ENCODE data around the gene IGFBP3. TPM values are rescaled to one million over a fixed set of nuclear protein-coding genes. Genes with fewer than 3 reads are reported as not detected.

The IGFBP3 gene
- total RNA-seq, 1 experiment from 2014 or later: 237 TPM

DNA sequence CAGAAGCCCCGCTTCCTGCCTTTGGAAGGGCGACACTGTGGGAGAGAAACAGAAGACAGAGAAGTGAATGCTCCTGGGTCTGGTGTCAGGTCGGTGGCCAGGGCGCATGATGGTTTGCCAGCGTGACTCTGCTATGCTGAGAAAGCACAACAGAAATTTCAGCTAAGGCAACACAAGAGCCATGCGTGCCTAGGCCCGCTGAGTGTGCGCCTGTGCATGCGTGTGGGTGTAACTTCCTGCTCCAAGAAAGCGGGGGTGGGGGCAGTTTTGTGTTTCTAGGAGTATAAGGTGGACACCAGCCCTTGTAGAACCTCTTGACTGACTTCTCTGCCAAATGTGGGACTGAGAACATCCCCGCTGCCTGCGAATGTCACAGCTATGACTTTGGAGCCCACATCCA, 6.2 kb downstream of the IGFBP3 start:
- CTCF ChIA-PET: no interaction called here
- H3K9me3 ChIP-seq (ENCODE audit: insufficient read depth, low read depth): no peaks in the 10 kb centered on the region
- H3K4me3 ChIP-seq: no peak overlapping the region
- peaks cover 33% of the 10 kb centered on the region for H3F3A ChIP-seq (ENCODE audit: insufficient read depth, low read depth)
- TF ChIP-seq EZH2 (IDR thresholded peaks at IDR 0.05; ENCODE audit: low read depth): no peak
- TF ChIP-seq, protein P1, sequence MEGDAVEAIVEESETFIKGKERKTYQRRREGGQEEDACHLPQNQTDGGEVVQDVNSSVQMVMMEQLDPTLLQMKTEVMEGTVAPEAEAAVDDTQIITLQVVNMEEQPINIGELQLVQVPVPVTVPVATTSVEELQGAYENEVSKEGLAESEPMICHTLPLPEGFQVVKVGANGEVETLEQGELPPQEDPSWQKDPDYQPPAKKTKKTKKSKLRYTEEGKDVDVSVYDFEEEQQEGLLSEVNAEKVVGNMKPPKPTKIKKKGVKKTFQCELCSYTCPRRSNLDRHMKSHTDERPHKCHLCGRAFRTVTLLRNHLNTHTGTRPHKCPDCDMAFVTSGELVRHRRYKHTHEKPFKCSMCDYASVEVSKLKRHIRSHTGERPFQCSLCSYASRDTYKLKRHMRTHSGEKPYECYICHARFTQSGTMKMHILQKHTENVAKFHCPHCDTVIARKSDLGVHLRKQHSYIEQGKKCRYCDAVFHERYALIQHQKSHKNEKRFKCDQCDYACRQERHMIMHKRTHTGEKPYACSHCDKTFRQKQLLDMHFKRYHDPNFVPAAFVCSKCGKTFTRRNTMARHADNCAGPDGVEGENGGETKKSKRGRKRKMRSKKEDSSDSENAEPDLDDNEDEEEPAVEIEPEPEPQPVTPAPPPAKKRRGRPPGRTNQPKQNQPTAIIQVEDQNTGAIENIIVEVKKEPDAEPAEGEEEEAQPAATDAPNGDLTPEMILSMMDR (conservative IDR thresholded peaks at IDR 0.05): no peak
- no peak for DNase-seq
- POLR2A ChIA-PET (ENCODE audit: unreplicated experiment): interaction anchor here (0.6 kb wide), 1 partner anchor 785 kb away, joined by 5 read pairs; no protein-coding TSS in a partner anchor
- intact Hi-C loops (cut with micrococcal nuclease; ENCODE audit: unreplicated experiment): no loop called here
- no TSS peak for BruUV-seq (replicated peaks)
- H3K79me2 ChIP-seq (ENCODE audit: low read depth): peaks cover 22% of the 10 kb centered on the region
- H3K4me1 ChIP-seq (replicated peaks; ENCODE audit: insufficient read depth): peaks cover 21% of the 10 kb centered on the region
- H3K9me2 ChIP-seq (ENCODE audit: insufficient read depth): no peaks in the 10 kb centered on the region
- no peak overlapping the region for H2AFZ ChIP-seq
- peaks cover 17% of the 10 kb centered on the region; the same call in 1 of the 2 replicates for H3K36me3 ChIP-seq (ENCODE audit: low read depth)
- H3K27ac ChIP-seq: no peak overlapping the region
- H4K20me1 ChIP-seq (ENCODE audit: insufficient read depth): no peaks in the 10 kb centered on the region; the same call in 1 of the 2 replicates
- no peaks in the 10 kb centered on the region for H3K27me3 ChIP-seq (ENCODE audit: insufficient read depth, low read depth)
- no peak overlapping the region for H3K4me2 ChIP-seq

DNA sequence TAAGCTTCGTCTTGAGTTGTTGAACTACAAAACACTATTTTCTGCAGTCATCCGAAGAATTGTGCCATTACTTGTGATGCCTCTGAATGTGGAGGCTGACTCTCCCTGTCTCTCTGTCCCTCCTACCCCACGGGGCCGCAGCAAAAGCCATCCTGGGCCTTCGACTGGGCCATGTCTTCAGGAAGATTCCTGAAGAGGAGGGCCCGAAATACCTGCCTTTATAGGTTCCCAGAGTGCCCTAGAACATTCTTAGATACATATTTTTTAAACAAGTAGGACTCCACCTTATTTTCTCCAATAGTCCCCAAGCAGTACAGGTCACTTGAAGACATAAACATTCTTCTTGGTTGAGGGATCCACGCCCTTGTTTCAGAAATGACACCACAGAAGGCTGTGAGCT, 8.1 kb downstream of the IGFBP3 start:
- Histone ChIP-seq H3K4me2 (no peak overlapping the region), H3F3A (ENCODE audit: insufficient read depth, low read depth) (peaks cover 25% of the 10 kb centered on the region), H3K4me3 (no peak overlapping the region), H3K4me1 (replicated peaks; ENCODE audit: insufficient read depth) (peaks cover 3% of the 10 kb centered on the region), H3K9me3 (ENCODE audit: insufficient read depth, low read depth) (no peaks in the 10 kb centered on the region), H3K36me3 (ENCODE audit: low read depth) (peaks cover 17% of the 10 kb centered on the region; the same call in 1 of the 2 replicates), H3K79me2 (ENCODE audit: low read depth) (peaks cover 3% of the 10 kb centered on the region), H4K20me1 (ENCODE audit: insufficient read depth) (no peaks in the 10 kb centered on the region), H3K9me2 (ENCODE audit: insufficient read depth) (no peaks in the 10 kb centered on the region), H3K27ac (no peak overlapping the region), H3K27me3 (ENCODE audit: insufficient read depth, low read depth) (no peaks in the 10 kb centered on the region), H2AFZ (no peak overlapping the region)
- TSS peak; percentile 3 for BruUV-seq (replicated peaks)
- intact Hi-C loops (cut with micrococcal nuclease; ENCODE audit: unreplicated experiment): no loop called here
- ChIA-PET POLR2A (ENCODE audit: unreplicated experiment) (no interaction called here), CTCF (no interaction called here)
- no peak for TF ChIP-seq EZH2 (IDR thresholded peaks at IDR 0.05; ENCODE audit: low read depth)
- TF ChIP-seq, protein P1 (conservative IDR thresholded peaks at IDR 0.05): no peak
- DNase-seq: no peak

DNA sequence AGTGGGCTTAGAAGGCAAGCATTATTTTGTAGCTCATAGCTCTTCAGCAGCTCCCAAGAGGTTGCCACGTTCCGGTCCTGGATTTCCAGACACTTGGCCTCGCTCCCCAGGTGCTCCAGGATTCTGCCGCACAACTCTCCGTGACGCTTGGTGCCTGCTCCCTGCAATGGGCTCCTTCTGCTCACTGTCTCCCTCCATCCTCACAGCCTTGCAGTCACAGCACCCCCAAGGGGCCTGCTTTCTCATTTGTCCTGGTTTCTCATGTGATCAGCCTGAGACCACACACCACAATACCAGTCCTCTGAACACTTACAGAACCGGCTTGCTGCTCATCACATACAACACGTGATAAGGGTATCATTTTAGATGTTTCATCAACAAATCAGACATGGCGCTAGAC, 9.8 kb downstream of the IGFBP3 start:
- DNase-seq: no peak
- H3K4me2 ChIP-seq: no peak overlapping the region
- H3K4me3 ChIP-seq: no peak overlapping the region
- no peaks in the 10 kb centered on the region for H3K79me2 ChIP-seq (ENCODE audit: low read depth)
- H3F3A ChIP-seq (ENCODE audit: insufficient read depth, low read depth): peaks cover 25% of the 10 kb centered on the region
- no peaks in the 10 kb centered on the region for H3K9me2 ChIP-seq (ENCODE audit: insufficient read depth)
- TF ChIP-seq EZH2 (IDR thresholded peaks at IDR 0.05; ENCODE audit: low read depth): no peak
- TF ChIP-seq, protein P1 (conservative IDR thresholded peaks at IDR 0.05): no peak
- no peak overlapping the region for H2AFZ ChIP-seq
- H3K9me3 ChIP-seq (ENCODE audit: insufficient read depth, low read depth): no peaks in the 10 kb centered on the region
- CTCF ChIA-PET: no interaction called here
- no peak overlapping the region for H3K27ac ChIP-seq
- no peaks in the 10 kb centered on the region for H3K27me3 ChIP-seq (ENCODE audit: insufficient read depth, low read depth)
- BruUV-seq (replicated peaks): no TSS peak
- intact Hi-C loops (cut with micrococcal nuclease; ENCODE audit: unreplicated experiment): no loop called here
- POLR2A ChIA-PET (ENCODE audit: unreplicated experiment): no interaction called here
- no peaks in the 10 kb centered on the region for H4K20me1 ChIP-seq (ENCODE audit: insufficient read depth)
- no peaks in the 10 kb centered on the region for H3K4me1 ChIP-seq (replicated peaks; ENCODE audit: insufficient read depth)
- H3K36me3 ChIP-seq (ENCODE audit: low read depth): peaks cover 9% of the 10 kb centered on the region; the same call in 1 of the 2 replicates
